DOHH2 (cell line): ENCODE data around the gene ZCCHC17.

Experiments used
- EZH2phosphoT487 ChIP-seq: fragments of 200-600 bp; sonication (generic); IDR thresholded peaks from 2 replicates; pipeline ENCODE4 v1.6.1; 2017; ENCODE audit warnings: borderline replicate concordance, mild to moderate bottlenecking, antibody characterized with exemption, low read length, moderate library complexity, mixed read lengths
- TF ChIP-seq, protein P1 (sequence below): fragments of 200-600 bp; sonication (generic); IDR thresholded peaks from one replicate; pipeline ENCODE4 v1.5.1; 2014; ENCODE audit warnings: antibody characterized with exemption, mild to moderate bottlenecking, low read depth, low read length; ENCODE audit not compliant: poor library complexity, severe bottlenecking

DNA sequence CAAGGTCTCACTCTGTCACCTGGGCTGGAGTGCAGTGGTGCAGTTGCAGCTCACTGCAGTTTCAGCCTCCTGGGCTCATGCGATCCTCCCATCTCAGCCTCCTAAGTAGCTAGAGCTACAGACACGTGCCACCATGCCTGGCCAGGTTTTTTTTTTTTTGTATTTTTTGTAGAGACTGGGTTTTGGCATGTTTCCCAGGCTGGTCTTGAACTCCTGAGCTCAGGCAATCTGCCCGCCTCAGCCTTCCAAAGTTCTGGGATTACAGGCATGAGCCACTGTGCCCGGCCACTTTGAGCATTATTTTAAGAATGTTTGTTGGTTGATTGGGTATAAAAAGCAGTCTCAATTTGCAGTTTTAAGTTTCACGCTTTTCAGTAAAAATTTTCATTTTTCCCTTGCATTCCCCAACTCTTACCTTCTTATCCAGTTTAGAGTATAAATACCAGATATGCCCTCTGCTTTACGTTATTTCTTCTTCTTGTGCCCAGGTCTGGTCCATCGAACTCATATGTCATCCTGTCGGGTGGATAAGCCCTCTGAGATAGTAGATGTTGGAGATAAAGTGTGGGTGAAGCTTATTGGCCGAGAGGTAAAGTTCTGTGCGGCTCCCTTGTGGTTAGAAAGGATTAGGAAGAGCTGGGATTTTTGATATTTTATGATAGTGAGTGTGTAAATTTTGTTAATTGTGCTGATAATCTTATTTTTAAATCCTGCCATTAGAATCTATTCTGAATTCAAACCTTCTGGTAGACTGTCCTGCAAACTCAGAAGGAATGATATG is 40.0 kb downstream of the ZCCHC17 start:
- TF ChIP-seq, protein P1, sequence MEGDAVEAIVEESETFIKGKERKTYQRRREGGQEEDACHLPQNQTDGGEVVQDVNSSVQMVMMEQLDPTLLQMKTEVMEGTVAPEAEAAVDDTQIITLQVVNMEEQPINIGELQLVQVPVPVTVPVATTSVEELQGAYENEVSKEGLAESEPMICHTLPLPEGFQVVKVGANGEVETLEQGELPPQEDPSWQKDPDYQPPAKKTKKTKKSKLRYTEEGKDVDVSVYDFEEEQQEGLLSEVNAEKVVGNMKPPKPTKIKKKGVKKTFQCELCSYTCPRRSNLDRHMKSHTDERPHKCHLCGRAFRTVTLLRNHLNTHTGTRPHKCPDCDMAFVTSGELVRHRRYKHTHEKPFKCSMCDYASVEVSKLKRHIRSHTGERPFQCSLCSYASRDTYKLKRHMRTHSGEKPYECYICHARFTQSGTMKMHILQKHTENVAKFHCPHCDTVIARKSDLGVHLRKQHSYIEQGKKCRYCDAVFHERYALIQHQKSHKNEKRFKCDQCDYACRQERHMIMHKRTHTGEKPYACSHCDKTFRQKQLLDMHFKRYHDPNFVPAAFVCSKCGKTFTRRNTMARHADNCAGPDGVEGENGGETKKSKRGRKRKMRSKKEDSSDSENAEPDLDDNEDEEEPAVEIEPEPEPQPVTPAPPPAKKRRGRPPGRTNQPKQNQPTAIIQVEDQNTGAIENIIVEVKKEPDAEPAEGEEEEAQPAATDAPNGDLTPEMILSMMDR, result no peak
- TF ChIP-seq EZH2phosphoT487, result no peak
